Neural crest cell (in vitro differentiated cells): ENCODE results near the gene IP6K2. TPM values are rescaled to one million over a fixed set of nuclear protein-coding genes. Genes with fewer than 3 reads are reported as not detected.

ENCODE experiments used
- DNase-seq: peaks from one replicate; pipeline ENCODE4 v3.0.0; 2021; ENCODE audit warnings: low read depth, mixed read lengths, low spot score
- H3K27ac Mint-ChIP-seq: one replicate; pipeline ENCODE4 v1.8.0; 2021; ENCODE audit warnings: mild to moderate bottlenecking, mixed read lengths; ENCODE audit not compliant: unreplicated experiment
- H3K27me3 Mint-ChIP-seq: 2 replicates; pipeline ENCODE4 v1.8.0; 2021; ENCODE audit warnings: low read depth, mild to moderate bottlenecking, mixed read lengths
- H3K36me3 Mint-ChIP-seq: 2 replicates; pipeline ENCODE4 v1.8.0; 2021; ENCODE audit warnings: low read depth, mild to moderate bottlenecking, mixed read lengths
- H3K4me1 Mint-ChIP-seq: 2 replicates; pipeline ENCODE4 v1.8.0; 2021; ENCODE audit warnings: mixed read lengths
- H3K4me3 Mint-ChIP-seq: one replicate; pipeline ENCODE4 v1.8.0; 2021; ENCODE audit warnings: mild to moderate bottlenecking, mixed read lengths
- H3K9me3 Mint-ChIP-seq: 2 replicates; pipeline ENCODE4 v1.8.0; 2021; ENCODE audit warnings: mixed read lengths
- CTCF ChIP-seq: fragments of 200-600 bp; sonication (generic); conservative IDR thresholded peaks from 2 replicates; pipeline ENCODE4 v1.5.0; 2021; ENCODE audit warnings: antibody characterized with exemption, mild to moderate bottlenecking
- total RNA-seq: library from RNA; stranded (reverse); gene quantifications from 2 replicates; pipeline ENCODE4 v1.2.1, GENCODE V29; 2021

Gene IP6K2
- total RNA-seq, 1 donor from 2014 or later, result 139 TPM

GRCh38 chr3:48682786-48683185, 34.2 kb downstream of the IP6K2 start:
- no peak for TF ChIP-seq CTCF
- no peaks in the 10 kb centered on the region for H3K9me3 Mint-ChIP-seq
- H3K27me3 Mint-ChIP-seq, result no peaks in the 10 kb centered on the region
- H3K4me3 Mint-ChIP-seq, result peak overlapping the region; percentile 95
- H3K4me1 Mint-ChIP-seq, result peaks cover 30% of the 10 kb centered on the region
- DNase-seq, result no peak
- H3K36me3 Mint-ChIP-seq, result peaks cover 9% of the 10 kb centered on the region
- H3K27ac Mint-ChIP-seq, result no peak overlapping the region

GRCh38 chr3:48681974-48682610, 34.9 kb downstream of the IP6K2 start:
- Mint-ChIP-seq H3K9me3 (no peaks in the 10 kb centered on the region), H3K36me3 (peaks cover 12% of the 10 kb centered on the region), H3K27me3 (no peaks in the 10 kb centered on the region), H3K4me3 (peak overlapping the region; percentile 95), H3K27ac (no peak overlapping the region), H3K4me1 (peaks cover 30% of the 10 kb centered on the region)
- DNase-seq, result no peak
- TF ChIP-seq CTCF, result no peak

GRCh38 chr3:48681541-48681880, 35.5 kb downstream of the IP6K2 start:
- no peak for TF ChIP-seq CTCF
- peaks cover 28% of the 10 kb centered on the region for H3K4me1 Mint-ChIP-seq
- no peak overlapping the region for H3K4me3 Mint-ChIP-seq
- H3K27me3 Mint-ChIP-seq, result no peaks in the 10 kb centered on the region
- no peaks in the 10 kb centered on the region for H3K9me3 Mint-ChIP-seq
- peaks cover 12% of the 10 kb centered on the region for H3K36me3 Mint-ChIP-seq
- no peak for DNase-seq
- no peak overlapping the region for H3K27ac Mint-ChIP-seq

GRCh38 chr3:48680811-48681540, 36.0 kb downstream of the IP6K2 start:
- Mint-ChIP-seq H3K27ac (no peak overlapping the region), H3K9me3 (no peaks in the 10 kb centered on the region), H3K36me3 (peaks cover 16% of the 10 kb centered on the region), H3K27me3 (no peaks in the 10 kb centered on the region), H3K4me1 (peaks cover 23% of the 10 kb centered on the region), H3K4me3 (peak overlapping the region; percentile 70)
- TF ChIP-seq CTCF, result no peak
- DNase-seq, result no peak

- peak overlapping the region; percentile 70 for H3K4me3 Mint-ChIP-seq
- no peak overlapping the region for H3K27ac Mint-ChIP-seq
- peaks cover 14% of the 10 kb centered on the region for H3K4me1 Mint-ChIP-seq
- H3K9me3 Mint-ChIP-seq, result no peaks in the 10 kb centered on the region
- H3K27me3 Mint-ChIP-seq, result no peaks in the 10 kb centered on the region
- TF ChIP-seq CTCF, result no peak
- no peak for DNase-seq
- H3K36me3 Mint-ChIP-seq, result peaks cover 19% of the 10 kb centered on the region
These were observed 37.3 kb downstream of the IP6K2 start for GRCh38 chr3:48679411-48680391.
